ACHN (cell line): ENCODE measurements around the gene MKNK1.

ENCODE experiments used
- DNase-seq: peaks from one replicate; pipeline ENCODE4 v3.0.0-alpha.2; 2015
- in situ Hi-C: cut with HindIII; loops from 2 replicates; pipeline ENCODE4 v1.10.0; 2017; ENCODE audit warnings: low sequenced_read_pairs, low pct_ligation_motif_present, low pct_unique_long_range_greater_than_20kb

The MKNK1 gene

GRCh38 chr1:46575300-46575699 lies 28.8 kb downstream of the MKNK1 start:
- in situ Hi-C loops, result no loop called here
- DNase-seq, result no peak

GRCh38 chr1:46571691-46572225 lies 32.3 kb downstream of the MKNK1 start:
- DNase-seq, result no peak
- in situ Hi-C loops, result no loop called here

- DNase-seq, result no peak
- in situ Hi-C loops, result no loop called here
Observed at GRCh38 chr1:46569884-46570725, 34.0 kb downstream of the MKNK1 start.

- DNase-seq, result no peak
- in situ Hi-C loops, result no loop called here
Observed at GRCh38 chr1:46569116-46569515, 35.0 kb downstream of the MKNK1 start.

- no peak for DNase-seq
- in situ Hi-C loops, result no loop called here
Observed at GRCh38 chr1:46568461-46568891, 35.6 kb downstream of the MKNK1 start.

GRCh38 chr1:46563341-46563740 lies 40.7 kb downstream of the MKNK1 start:
- in situ Hi-C loops, result no loop called here
- no peak for DNase-seq

GRCh38 chr1:46562498-46562897 lies 41.6 kb downstream of the MKNK1 start:
- in situ Hi-C loops, result no loop called here
- DNase-seq, result no peak

GRCh38 chr1:46558966-46559365 lies 45.1 kb downstream of the MKNK1 start:
- no peak for DNase-seq
- in situ Hi-C loops, result no loop called here

GRCh38 chr1:46558141-46558963 lies 45.7 kb downstream of the MKNK1 start:
- no peak for DNase-seq
- in situ Hi-C loops, result no loop called here

GRCh38 chr1:46557403-46557802 lies 46.7 kb downstream of the MKNK1 start:
- DNase-seq, result no peak
- in situ Hi-C loops, result no loop called here

- no peak for DNase-seq
- in situ Hi-C loops, result no loop called here
Observed at GRCh38 chr1:46556822-46557221, 47.2 kb downstream of the MKNK1 start.

- in situ Hi-C loops, result no loop called here
- no peak for DNase-seq
Observed at GRCh38 chr1:46555826-46556619, 48.0 kb downstream of the MKNK1 start.

- DNase-seq, result no peak
- in situ Hi-C loops, result no loop called here
Observed at GRCh38 chr1:46554597-46555381, 49.3 kb downstream of the MKNK1 start.

GRCh38 chr1:46554236-46554596 lies 49.9 kb downstream of the MKNK1 start:
- in situ Hi-C loops, result no loop called here

GRCh38 chr1:46553506-46553905 lies 50.6 kb downstream of the MKNK1 start:
- DNase-seq, result no peak
- in situ Hi-C loops, result no loop called here

More at GRCh38 chr1:46554236-46554596, 49.9 kb downstream of the MKNK1 start:
- no peak for DNase-seq

GRCh38 chr1:46552357-46553237 lies 51.5 kb downstream of the MKNK1 start:
- in situ Hi-C loops, result no loop called here
- DNase-seq, result no peak

- in situ Hi-C loops, result no loop called here
- no peak for DNase-seq
Observed at GRCh38 chr1:46551597-46552095, 52.4 kb downstream of the MKNK1 start, which contains the start of gene KNCN. TSS of gene KNCN (minus strand) at chr1:46551647. CDS start at chr1:46551215, 432 bp downstream.
